Activated CD4-positive, CD25-positive, alpha-beta regulatory T cell treated with anti-CD3 and anti-CD28 coated beads, Interleukin-2, amount 50 U/mL, for 24 hours (primary cell): ENCODE results near the gene SIRPB2.

Source experiments
- ATAC-seq, 2 donors: fragments of 150-1000 bp; cut with Tn5 transposase; one replicate each; pipeline ENCODE4 v1.10.0; 2021; ENCODE audit warnings: mild to moderate bottlenecking in 1 of 2, moderate library complexity in 1 of 2

Gene SIRPB2

GRCh38 chr20:1438361-1438760 is 52.9 kb downstream of the SIRPB2 start:
- ATAC-seq, result no peak

GRCh38 chr20:1437235-1437904 is 53.9 kb downstream of the SIRPB2 start:
- peak; percentile 36 to 45 for ATAC-seq

- no peak for ATAC-seq
Measured at GRCh38 chr20:1436263-1436662, 55.0 kb downstream of the SIRPB2 start.

GRCh38 chr20:1435337-1435699 is 55.9 kb downstream of the SIRPB2 start:
- no peak for ATAC-seq

GRCh38 chr20:1434571-1435336 is 56.5 kb downstream of the SIRPB2 start:
- ATAC-seq, result peak; percentile 78 to 85

- ATAC-seq, result no peak
Measured at GRCh38 chr20:1431158-1431557, 60.1 kb downstream of the SIRPB2 start.

- no peak for ATAC-seq
Measured at GRCh38 chr20:1430004-1430451, 61.2 kb downstream of the SIRPB2 start.

GRCh38 chr20:1429143-1429728 is 62.0 kb downstream of the SIRPB2 start:
- ATAC-seq, result no peak

GRCh38 chr20:1427457-1428054 is 63.7 kb downstream of the SIRPB2 start:
- no peak for ATAC-seq

- no peak for ATAC-seq
Measured at GRCh38 chr20:1426231-1426849, 64.9 kb downstream of the SIRPB2 start.
